Islet precursor cell (in vitro differentiated cells): Measurements from ENCODE around the gene TIPARP.

ENCODE experiments used
- DNase-seq: peaks from one replicate; pipeline ENCODE4 v3.0.0-alpha.2; 2018

TIPARP gene, protein sequence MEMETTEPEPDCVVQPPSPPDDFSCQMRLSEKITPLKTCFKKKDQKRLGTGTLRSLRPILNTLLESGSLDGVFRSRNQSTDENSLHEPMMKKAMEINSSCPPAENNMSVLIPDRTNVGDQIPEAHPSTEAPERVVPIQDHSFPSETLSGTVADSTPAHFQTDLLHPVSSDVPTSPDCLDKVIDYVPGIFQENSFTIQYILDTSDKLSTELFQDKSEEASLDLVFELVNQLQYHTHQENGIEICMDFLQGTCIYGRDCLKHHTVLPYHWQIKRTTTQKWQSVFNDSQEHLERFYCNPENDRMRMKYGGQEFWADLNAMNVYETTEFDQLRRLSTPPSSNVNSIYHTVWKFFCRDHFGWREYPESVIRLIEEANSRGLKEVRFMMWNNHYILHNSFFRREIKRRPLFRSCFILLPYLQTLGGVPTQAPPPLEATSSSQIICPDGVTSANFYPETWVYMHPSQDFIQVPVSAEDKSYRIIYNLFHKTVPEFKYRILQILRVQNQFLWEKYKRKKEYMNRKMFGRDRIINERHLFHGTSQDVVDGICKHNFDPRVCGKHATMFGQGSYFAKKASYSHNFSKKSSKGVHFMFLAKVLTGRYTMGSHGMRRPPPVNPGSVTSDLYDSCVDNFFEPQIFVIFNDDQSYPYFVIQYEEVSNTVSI

DNA sequence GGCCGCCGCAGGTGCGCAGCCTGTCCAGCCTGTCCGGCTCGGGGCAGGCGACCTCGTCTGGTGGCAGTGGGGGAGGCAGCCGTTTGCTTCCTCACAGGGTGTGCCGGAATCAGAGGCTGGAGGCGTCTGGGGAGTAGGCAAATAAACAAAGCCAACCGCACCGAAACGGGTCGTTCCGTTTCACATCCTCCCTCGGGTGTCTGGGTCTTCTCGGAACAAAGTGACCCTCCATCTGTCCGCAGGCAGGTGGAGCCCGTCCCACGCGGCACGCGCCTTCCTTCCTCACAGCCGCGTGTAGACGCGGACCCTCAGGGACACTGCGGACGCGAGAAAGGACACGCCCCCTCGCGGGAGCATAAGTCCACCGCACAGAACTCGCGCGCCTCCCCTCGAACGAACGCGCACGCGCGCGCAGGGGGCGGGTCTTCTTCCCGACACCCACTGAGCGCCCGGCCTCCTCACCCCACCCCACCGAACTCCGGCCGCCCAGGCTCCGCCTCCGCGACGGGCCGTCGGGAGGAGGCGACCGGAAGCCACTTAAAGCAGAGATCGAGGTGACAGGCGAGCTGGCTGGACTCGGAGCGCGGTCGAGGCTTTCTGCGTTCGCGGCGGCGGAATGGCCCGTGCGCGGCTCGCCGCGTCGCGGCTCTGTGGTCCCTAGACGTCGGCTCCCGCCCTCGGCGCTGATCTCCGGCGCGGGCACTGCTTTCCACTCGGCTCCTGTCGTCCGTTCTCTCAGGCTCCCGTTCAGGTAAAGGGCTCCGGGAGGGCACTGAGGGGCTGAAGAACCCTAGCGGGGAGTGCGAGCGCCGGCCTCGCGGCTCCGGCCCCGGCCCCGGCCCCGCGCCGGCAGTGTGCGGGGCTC, at the start of gene TIPARP:
TIPARP (plus strand) TSS at position 545 of the 865 bp plus-strand sequence. CDS start 3,108 bp downstream, outside the sequence.
- peak; percentile 99 for DNase-seq

DNA sequence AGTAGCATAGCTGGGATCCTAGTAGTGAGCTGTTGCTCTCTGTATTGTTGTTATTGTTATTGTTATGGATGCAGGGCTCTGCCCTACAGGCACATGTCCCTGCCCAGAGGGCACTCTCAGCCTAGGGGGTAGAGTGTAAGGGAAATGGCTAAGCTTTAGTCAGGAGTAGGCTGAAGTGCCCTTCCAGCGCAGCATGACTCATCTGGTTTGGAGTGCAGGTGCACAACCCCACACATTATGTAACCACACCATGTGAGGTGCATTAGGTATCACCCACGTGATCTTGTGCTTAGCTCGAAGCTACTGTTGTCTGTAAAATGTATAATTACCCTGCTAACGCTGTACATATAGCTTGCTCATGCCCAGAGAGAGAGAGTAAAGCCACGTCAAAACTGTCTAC, 48.3 kb upstream of the TIPARP start:
- DNase-seq, result no peak

DNA sequence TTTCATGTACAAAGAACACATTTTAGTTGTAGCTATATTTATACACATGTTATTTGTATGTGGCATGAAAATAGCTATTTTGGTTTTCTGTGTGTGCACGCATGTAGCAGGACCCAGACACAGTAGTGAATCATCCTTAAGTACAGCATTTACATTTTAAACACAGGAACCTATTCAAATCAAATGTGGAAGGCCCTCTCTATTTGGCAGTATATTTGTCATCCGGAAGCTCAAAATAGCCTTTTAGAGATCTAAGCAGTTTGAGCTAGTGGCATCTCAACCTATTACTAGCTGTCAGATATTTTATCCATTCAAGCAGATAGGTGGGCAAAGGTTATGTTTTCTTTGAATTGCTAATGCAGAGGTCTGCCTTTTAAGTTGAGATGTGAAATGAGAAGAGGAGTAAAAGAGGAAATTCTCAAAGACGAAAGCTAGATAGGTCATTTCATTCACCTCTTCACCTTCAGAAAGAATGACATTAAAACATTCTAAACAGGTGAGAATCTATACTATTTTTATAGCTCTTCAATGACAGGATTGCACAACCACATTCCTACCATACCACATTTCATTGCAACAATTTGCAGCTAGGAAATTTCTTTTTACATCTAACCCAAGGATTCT, 46.3 kb upstream of the TIPARP start:
- DNase-seq, result no peak

DNA sequence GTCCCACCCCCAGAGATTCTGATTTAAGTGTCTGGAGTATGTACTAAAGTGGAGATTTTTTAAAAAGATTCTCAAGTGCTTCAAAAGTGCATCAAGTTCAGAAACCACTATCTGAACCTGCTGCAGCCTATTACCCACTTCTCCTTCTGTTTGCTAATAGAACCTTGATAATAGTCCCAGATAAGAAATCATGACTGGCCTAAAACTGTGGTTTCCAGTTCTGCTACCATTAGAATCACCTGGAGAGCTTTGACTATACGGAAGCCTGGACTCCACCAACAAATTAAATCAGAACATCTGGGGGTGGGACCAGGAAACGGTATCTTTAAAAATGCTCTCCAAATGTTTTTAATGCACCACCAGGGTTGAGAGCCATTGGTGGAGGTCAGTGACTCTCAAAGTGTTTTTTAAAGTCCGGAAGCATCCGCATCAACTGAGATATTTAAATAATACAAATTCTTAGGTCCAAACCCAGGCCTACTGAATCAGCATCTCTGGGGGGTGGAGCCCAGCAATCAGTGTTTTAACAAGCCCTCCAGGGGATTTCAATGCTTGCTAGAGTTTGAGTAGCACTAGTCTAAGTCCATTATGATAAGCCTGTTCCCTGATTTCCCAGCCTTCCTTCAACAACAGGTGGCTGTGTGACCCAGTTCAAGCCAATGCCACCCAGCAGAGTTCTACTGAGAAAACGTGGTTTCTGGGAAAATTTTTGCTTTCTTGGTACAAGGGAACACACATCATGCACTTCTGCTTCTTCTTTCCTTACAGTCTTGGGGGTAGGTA, 45.4 kb upstream of the TIPARP start:
- DNase-seq, result no peak

DNA sequence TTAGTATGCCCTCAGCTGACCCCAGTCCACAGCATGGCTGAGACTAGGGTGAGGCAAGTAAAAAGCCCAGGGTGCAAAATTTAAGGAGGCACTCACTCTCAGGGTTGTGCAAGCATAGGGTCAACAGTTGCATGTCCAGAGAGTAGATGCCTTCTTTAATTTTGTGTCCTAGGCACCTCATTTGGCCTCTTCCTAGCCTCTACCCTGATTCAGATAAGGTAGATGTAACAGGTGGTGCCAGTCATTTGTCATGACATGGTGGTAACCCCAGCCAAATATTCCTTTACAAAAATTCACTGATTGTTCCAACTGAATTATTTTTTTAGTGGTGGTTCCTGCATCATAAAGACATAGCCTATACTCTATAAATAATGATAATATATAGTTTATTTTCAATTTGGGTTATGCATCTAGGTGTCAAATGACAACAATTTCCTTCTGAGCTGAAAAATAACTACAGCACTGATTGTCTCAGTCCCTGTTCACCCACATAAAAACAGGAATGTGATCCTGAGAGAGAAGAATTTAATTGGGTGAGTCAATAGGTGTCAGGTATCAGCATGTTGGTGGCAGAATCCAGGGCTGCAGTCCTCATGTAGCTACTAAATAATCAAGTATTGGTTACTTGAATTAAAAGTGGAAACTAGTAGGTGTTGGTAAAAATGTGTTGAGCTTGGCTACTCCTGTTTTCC, 44.2 kb upstream of the TIPARP start:
- DNase-seq, result no peak

DNA sequence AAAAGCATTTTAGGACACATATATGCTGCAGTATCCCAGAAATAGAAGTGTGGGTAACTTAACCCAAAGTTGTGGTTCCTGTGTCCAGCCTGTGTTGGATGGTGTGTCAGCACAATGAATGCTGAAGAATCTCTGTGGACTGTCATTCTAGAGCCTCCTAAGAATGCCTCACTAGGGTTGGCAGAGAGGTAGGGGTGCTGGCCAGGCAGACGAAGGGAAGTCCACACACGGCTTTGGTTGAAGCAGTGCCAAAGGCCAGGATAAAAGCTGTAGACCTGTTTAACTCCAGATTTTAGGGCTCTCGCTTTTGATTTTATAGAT, 43.7 kb upstream of the TIPARP start:
- DNase-seq, result no peak

DNA sequence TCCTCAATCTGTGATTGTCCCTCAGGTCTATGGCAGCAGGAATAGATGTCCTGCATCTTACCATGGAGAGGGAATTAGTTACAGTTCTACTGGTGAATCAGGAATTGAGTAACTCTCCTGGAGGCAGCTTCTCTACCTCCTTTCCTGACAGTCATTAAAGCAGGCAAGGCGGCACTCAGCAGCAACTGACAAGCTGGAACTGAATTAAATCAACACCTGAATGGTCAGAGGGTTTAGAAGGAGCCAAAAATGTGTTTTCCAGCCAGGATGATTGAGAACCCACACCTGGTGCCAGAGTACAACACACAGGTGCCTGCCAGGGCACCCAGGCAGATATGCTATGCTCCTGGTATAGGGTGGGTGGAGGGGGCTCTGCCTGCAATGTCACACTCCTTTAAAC, 43.1 kb upstream of the TIPARP start:
- DNase-seq, result no peak

DNA sequence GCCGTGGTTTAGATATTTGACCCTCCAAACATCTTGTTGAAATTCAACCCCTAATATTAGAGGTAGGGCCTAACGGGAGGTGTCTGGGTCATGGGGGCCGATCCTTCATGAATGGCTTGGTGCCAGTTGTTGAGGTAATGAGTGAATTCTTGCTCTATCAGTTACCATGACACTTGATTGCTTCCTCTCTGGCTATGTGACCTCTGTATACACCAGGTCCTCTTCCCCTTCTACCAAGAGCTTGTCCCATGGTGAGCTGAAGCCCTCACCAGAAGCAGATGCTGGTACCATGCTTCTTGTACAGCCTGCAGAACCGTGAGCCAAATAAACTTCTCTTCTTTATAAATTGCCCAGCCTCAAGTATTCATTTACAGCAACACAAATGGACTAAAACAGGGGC, 41.8 kb upstream of the TIPARP start:
- DNase-seq, result no peak

DNA sequence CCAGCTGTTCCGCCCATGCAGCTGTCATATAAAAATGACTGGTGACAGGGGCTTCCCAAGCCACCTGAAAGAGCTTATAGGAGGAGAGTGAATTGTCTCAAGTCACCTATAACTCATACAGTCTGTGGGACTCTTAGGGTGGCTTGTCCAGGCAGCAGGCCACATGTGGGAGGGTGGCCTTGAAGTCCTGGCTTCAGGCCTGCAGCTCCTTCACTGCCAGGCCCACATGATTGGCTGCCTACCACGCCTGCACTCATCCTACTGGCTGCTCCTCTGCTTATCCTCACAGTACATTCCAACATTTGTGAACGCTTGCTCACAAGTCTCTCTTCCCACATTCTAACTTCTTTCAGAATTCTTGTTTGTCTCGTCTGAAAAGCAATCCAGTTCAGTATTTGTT, 41.1 kb upstream of the TIPARP start:
- peak; percentile 70 for DNase-seq

DNA sequence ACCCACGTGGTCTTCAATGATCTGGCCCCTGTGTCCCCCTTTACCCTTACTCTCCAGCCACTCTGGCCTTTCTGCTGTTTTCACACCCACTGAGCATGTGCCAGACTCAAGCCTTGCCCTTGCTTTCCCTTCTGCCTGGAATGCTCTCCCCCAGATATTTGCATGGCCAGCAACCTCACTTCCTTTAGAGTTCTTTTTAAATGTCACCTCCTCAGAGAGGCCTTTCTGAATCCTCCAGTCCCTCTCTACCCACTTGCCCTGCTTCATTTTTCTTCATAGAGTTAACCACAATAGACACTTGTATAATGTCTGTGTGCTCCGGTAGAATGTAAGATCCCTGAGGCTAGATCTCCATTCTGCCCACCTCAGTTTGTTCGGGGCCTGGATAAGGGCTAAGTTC, 39.4 kb upstream of the TIPARP start:
- DNase-seq, result no peak

DNA sequence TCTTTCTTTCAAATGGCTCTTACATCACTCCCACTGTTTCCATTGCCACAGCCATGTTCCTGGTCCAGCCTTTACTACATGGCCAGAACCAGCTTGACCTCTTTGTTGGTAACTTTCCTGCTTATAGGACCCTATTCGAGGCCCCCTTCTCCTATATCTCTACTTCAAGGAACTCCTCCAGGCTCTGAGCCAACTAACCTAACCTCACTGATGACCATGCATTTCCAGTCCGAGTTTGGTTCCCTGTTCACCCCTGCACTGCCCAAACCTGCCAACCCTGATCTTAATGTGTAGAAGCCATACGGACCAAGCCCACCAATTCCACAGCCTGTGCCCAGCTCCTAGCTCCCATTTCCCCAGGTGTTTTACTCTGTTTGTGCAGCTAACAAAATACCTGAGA, 38.4 kb upstream of the TIPARP start:
- no peak for DNase-seq

DNA sequence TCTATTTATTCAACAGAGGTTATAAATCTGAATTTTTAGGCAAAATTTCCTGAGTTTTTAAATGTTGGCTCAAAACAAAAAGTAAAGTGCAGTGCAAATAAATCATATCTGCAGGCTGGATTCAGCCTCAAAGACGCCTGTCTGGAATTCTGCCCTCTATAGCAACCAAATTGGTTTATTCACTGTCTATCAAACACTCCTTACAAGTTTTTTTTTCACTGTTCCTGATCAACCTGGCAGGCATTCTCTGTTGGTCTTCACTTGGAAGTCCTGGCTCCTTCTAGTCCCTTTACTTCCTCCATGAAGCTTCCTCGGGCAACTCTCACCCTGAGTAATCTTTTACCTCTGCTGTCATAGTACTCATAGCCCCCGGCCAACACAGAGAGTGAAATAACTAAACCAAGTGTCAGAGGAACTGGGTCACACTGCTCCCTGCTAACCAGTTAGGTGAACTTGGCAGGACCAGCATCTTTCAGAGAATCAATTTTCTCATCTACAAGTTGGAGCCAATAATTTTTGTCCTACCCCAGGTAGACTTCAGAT, 36.8 kb upstream of the TIPARP start:
- no peak for DNase-seq

DNA sequence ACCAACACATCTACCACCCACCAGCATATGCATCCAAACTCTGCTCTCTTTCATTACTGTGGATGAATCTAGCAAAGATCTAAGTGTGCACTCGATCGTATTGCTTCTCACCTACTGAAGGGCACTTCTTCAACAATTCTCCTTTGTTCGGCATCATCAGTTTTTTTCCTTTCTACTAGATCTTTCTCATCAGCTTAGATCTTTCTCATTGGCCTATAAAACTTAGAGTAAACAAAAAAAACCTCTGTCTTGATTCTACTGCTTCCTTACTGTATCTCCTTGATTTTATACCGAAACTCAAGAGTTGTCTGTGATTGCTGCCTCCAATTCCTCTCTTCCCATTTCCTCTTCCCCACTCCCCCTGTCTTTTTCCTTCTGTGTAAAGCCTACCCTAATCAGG, 36.1 kb upstream of the TIPARP start:
- DNase-seq, result no peak

DNA sequence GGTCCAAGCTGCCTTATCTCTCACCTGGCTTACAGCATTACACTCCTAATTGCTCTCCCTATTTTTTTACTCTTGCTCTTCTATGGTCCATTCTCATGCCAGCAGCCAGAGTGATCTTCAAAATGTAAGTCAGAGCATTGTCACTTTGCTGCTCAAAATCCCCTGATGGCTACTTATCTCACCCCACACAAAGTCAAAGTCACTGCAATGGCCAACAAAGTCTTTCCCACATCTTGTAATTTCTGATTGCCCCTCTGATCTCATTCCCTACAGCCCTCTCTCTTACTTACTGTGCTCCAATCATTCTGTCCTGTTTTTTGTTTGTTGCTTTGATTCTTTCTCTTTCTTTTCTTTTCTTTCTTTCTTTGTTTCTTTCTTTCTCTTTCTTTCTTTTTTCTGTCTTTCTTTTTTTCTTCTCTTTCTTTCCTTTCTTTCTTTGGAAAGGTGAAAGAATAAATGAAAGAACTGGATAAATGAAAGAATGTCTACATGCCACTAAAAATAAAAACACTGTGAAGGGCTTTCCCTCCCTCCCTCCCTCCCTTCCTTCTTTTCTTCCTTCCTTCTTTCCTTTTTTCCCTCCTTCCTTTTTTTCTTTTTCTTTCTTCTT, 34.9 kb upstream of the TIPARP start:
- no peak for DNase-seq

DNA sequence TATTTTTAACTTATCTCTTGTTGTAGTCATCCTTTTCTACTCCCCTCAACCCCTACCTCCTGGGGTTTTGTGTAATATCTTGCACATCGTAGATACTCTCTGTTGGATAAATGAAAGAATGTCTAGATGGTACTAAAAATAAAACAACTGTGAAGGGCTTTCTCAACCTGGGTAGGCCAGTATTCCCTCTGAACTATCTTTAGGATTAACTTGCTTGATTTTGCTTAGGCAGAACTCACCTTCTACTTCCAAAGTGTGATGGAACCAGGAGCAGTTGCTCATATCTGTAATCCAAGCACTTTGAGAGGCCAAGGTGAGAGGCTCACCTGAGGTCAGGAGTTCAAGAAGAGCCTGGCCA, 32.8 kb upstream of the TIPARP start:
- no peak for DNase-seq

DNA sequence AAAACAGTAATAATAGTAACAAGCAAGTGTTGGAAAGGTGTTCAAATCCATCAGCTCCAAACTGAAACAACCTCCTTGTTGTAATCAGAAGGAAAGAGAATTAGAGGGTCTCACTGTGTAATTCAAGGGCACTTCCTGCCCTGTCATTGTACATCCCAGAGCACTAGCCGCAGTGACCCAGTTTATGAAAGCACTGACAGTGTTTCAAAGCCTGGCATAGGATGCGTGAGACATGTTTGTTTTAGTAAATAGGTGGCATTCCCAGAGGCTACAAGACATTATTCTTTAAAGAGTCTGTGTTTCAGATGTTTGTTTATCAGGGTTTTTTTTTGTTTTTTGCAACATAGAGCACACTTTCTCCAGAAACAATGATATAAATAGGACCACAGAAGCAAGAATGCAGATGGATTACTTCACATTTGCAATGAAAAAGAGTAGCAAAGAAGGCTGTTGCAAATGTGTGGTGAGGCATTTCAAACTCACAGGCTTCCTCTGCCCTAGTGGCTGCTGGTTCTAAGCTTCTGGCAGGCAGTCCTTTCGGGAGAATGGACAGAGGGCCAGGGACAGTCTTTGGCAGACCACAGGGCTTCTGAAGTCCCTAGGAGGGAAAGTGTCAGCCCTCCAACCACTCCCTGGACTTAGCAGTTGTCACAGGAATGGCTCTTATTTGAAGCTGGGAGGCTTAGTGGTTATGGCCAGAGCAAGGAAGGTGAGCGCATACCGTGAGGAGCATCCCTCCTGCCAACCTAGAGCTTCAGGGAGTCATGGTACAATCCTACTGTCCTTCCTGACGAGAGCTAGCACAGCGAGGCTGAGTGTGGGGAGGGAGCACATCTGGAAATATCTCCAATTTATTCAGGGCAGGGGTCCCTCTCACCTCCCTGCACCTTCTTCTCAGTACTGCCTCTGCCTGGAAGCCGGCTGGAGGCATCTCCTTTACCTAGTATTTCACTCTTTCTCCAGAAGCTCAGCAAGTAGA, 31.4 kb upstream of the TIPARP start:
- no peak for DNase-seq

DNA sequence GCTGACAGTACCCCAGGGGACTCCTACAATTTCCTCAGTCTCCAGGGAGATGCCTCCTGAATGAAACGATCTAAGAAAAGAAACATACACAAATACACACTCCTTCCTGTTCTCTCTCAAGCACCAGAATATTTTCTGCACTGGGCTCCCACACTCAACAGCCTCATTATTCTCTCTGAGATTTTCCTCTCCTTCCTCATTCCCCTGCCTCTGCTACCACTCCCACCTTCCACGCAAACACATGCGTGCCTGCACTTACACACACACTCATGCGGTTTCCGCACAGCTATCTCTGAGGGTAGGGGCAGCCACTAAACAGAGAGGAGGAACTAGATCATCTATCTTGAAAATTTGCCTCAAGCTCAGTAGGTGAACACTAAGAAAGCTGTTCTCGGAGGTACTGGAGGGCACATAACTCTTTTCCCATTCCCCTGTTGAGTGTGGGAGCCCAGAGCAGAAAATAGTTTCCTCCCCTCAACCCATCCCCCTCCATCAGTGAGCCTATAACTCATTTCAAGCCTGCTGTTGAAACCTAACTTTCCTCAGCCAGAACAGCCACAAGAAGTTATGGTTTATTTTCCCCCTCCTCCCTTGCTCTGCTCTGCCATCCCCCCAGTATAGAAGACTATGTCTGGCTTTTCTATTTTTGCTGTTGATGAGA, 30.5 kb upstream of the TIPARP start:
- no peak for DNase-seq

DNA sequence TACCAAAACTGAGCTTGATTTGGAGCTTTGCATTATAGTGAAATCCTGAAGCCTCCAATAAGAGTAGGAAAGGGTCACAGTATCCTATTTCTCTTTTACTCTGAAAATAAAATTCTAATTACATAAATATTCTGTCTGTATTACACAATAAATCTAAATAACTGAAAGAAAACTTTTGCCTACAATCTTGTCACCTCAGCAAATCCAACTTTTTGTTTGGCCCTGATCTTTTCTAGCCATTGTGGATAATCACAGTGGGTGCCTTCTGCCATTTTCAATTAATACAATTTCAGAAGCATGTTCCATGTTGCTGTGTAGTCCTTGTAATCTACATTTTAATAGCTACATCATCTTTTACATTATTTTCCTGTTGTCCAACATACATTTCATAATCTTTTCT, 29.4 kb upstream of the TIPARP start:
- DNase-seq, result no peak

DNA sequence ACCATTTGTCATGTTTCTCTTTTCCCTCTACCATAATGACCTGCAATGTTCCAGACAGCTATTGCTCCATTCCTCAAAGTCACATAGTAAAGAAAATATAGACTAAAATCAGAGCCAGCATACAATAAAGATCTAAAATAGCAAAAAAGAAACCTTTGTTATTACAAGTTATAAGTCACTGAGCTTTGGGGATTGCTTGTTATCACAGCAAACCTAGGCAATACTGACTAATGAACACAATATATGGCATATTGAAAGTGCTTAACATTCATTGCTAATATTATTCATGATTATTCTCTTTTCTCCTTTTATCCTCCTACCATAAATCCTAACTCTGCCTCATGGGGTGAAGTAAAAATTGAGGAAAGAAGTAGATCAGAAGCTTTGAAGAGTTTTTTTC, 27.4 kb upstream of the TIPARP start:
- no peak for DNase-seq
